AG04450 (cell line): ENCODE results near the gene SLC30A7. TPM values are rescaled to one million over a fixed set of nuclear protein-coding genes. Genes with fewer than 3 reads are reported as not detected.

Experiments used
- CTCF ChIA-PET: fragments of 300-600, 350-600 bp; formaldehyde crosslinking; extraction: SDS; loops from one replicate; lab custom pipeline; 2022; ENCODE audit warnings: antibody characterized with exemption, inconsistent platforms; lab: Charles Lee
- POLR2A ChIA-PET: fragments of 350-600 bp; formaldehyde crosslinking; extraction: SDS; loops from one replicate; lab custom pipeline; 2021; ENCODE audit warnings: antibody characterized with exemption, inconsistent platforms; lab: Yijun Ruan, JAX
- DNase-seq: peaks from one replicate; pipeline ENCODE4 v3.0.0-alpha.2; 2011; ENCODE audit warnings: low read depth, low spot score
- H3K27ac ChIP-seq: one replicate; pipeline ENCODE4 v1.5.1; 2012; ENCODE audit warnings: low read depth, low read length, control low read depth
- H3K27me3 ChIP-seq: one replicate; pipeline ENCODE4 v1.6.0; 2012; ENCODE audit warnings: low read length; ENCODE audit not compliant: control insufficient read depth, insufficient read depth
- H3K4me3 ChIP-seq: 2 replicates; pipeline ENCODE4 v1.5.1; 2011; ENCODE audit warnings: mild to moderate bottlenecking, low read depth, low read length, control low read depth
- H3K9me3 ChIP-seq: 2 replicates; pipeline ENCODE4 v1.5.1; 2012; ENCODE audit warnings: low read length; ENCODE audit not compliant: control insufficient read depth, insufficient read depth
- CTCF ChIP-seq: IDR thresholded peaks from 2 replicates; pipeline ENCODE4 v1.5.1; 2011; ENCODE audit warnings: low read depth, low read length, control low read depth, inconsistent platforms
- polyA plus RNA-seq: library from polyadenylated mRNA; depleted of rRNA; stranded (reverse); fragments of >200 nt; gene quantifications from 2 replicates; pipeline ENCODE4 v1.2.3, GENCODE V29; 2011

SLC30A7 gene
- polyA plus RNA-seq, 1 experiment, result 15.1 TPM

GRCh38 chr1:101026430-101026788 lies 130.5 kb downstream of the SLC30A7 start:
- ChIA-PET POLR2A (interaction anchor here (0.6 to 1.4 kb wide), 3 partner anchors 210 to 262 kb away, joined by 3 to 6 read pairs (median 3); no protein-coding TSS in a partner anchor), CTCF (no interaction called here)
- TF ChIP-seq CTCF, result no peak
- Histone ChIP-seq H3K27ac (peak overlapping the region; percentile 89), H3K4me3 (peak overlapping the region; percentile 82), H3K27me3 (no peaks in the 10 kb centered on the region), H3K9me3 (no peaks in the 10 kb centered on the region)
- DNase-seq, result no peak

GRCh38 chr1:101027194-101027772 lies 131.4 kb downstream of the SLC30A7 start:
- no peak for TF ChIP-seq CTCF
- CTCF ChIA-PET, result interaction anchor here (1.3 kb wide), 1 partner anchor 211 kb away, joined by 5 read pairs; no protein-coding TSS in a partner anchor
- Histone ChIP-seq H3K9me3 (no peaks in the 10 kb centered on the region), H3K27me3 (no peaks in the 10 kb centered on the region), H3K27ac (no peak overlapping the region), H3K4me3 (no peak overlapping the region)
- POLR2A ChIA-PET, result no interaction called here
- DNase-seq, result no peak

- Histone ChIP-seq H3K27me3 (no peaks in the 10 kb centered on the region), H3K9me3 (no peaks in the 10 kb centered on the region), H3K4me3 (no peak overlapping the region), H3K27ac (no peak overlapping the region)
- TF ChIP-seq CTCF, result no peak
- ChIA-PET POLR2A (no interaction called here), CTCF (interaction anchor here (0.6 to 1.3 kb wide), 2 partner anchors 84 to 210 kb away, joined by 3 to 5 read pairs; no protein-coding TSS in a partner anchor)
- DNase-seq, result no peak
These were observed 132.6 kb downstream of the SLC30A7 start for GRCh38 chr1:101028466-101028865.

DNA sequence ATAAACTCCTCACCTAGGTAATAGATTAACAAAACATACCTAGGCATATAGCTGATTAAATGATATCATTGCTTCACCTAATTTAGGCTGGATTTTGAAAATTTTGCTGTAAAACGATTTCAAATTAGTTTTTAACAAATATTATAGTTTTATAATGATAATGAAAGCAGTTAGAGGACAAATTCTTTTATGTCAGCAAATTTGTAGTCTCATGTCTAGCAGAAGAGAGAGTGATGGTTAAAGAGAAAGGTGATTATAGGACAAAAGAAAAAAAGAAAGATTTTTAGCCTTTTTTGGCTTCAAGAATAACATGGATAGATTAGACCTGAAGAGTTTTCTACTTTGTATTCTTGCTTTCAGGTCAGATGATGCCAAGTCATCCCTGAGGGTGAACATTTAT lies 133.3 kb downstream of the SLC30A7 start:
- POLR2A ChIA-PET, result no interaction called here
- Histone ChIP-seq H3K9me3 (no peaks in the 10 kb centered on the region), H3K27ac (no peak overlapping the region), H3K27me3 (no peaks in the 10 kb centered on the region), H3K4me3 (no peak overlapping the region)
- DNase-seq, result no peak
- no peak for TF ChIP-seq CTCF
- CTCF ChIA-PET, result interaction anchor here (0.7 to 2.0 kb wide), 2 partner anchors 210 to 259 kb away, joined by 3 to 7 read pairs; no protein-coding TSS in a partner anchor

DNA sequence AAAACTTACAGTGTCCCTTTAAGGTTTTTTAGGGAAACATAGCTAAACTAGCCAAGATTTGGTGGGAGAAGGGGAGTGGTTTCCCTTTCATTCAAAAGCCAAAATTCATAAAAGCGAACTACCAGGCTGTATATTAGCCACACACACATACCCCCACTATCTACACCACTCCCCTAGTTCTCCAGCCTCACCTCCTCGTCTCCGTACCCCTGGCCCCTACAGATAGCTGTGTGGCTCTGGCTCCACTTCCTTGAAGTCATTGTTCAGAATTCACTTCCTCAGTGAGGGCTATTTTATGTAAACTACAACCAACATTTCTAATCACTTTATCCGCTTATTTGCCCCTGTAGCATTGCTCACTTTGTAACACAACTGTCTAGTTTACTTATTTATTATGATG lies 135.0 kb downstream of the SLC30A7 start:
- Histone ChIP-seq H3K4me3 (no peak overlapping the region), H3K27me3 (no peaks in the 10 kb centered on the region), H3K27ac (no peak overlapping the region), H3K9me3 (no peaks in the 10 kb centered on the region)
- POLR2A ChIA-PET, result no interaction called here
- no peak for DNase-seq
- CTCF ChIA-PET, result interaction anchor here (2.0 kb wide), 1 partner anchor 208 kb away, joined by 7 read pairs; no protein-coding TSS in a partner anchor
- TF ChIP-seq CTCF, result no peak
